HG03066 (cell line): ENCODE measurements around the gene GADD45B.
"Not testable (repeated sequence)": the region's sequence is repeated elsewhere in the genome, so short reads cannot be mapped to it uniquely, and the experiment has no call there.

Experiments
- ATAC-seq: cut with Tn5 transposase; IDR thresholded peaks from one replicate; pipeline ENCODE4 v1.9.1; 2021; ENCODE audit warnings: low read depth; ENCODE audit not compliant: unreplicated experiment

GADD45B gene

DNA sequence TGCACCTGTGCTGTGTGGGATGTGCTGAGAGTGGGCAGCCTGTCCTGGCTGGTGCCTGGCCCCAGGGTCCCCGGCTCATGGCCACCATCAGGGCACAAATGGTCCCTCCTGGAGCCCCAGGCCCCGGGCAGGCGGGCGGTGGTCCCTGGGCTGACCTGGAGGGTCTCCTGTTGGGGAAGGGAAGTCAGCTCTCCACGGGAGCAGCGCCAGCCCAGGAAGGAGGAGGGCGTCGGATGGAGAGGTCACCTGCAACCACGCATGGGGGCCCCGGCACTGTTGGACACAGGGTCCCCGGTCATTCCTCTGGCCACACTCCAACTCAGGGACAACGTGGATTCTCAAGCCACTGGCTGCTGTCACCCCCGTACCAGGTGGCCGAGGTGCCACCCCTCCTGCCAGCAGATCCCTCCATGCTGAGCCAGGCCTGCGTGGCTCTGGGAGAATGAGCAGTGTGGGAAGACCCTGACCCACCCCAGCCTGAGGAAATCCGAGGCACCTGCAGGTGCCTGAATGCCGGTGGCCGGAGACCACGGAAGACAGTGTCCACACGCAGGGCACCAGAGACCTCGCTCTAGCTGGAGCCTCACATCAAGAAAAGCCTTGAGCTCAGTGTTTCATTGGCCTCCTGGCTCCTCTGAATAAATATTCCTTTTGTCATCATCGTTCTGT, 32.7 kb upstream of the GADD45B start:
- ATAC-seq: no peak

DNA sequence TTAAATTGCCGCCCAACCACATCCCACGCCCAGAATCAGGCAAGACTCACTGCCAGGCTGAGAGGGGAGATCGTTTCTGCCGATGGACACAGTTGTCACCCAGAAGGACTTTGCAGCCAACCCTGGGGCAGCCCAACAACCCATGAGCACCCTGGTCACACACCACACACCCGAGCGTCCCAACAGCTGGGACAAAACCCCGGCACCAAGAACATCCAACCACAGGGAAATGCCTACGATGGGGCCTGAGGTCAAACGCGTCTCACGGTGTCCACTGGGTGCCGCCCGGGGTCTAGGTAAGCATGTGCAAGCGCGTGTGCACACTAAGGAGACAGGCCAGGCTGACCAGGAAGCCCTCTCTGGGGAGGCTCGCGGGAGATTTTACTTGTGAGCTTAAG, 32.1 kb upstream of the GADD45B start:
- no peak for ATAC-seq

DNA sequence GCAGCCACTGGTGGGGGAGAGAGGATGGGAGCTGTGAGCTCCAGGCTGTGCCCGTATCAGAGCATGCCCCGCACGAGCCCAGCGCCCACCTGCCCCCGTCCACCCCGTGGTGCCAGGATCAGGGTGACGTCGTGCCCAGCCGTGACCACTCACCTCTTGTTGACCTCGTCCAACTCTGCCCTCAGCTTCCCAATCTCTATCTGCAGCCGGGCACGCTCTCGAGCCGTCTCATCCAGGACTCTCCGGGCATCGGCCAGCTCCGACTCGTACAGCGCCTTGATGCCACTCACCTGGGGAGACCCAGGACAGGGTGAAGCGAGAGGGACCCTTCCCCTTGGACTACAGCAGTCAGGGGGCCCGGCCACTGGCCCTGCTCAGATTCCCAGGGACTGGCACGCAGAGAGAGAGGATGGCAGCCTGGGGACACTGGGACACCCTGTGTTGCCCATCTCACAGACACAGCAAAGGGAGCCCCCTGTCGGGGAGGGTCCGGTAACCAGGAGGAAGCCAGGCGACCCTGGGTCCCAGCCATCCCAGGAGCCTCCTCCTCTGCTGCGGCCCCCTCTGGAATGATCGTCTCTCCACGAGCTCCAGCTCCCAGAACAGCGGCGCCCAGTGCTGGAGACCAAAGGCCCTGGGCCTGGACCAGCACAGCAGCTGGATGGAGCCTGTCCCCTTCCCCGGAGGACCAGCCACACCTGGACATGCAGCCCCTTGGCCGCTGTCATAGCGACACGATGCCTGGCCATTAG, 31.5 kb upstream of the GADD45B start:
- no peak for ATAC-seq

DNA sequence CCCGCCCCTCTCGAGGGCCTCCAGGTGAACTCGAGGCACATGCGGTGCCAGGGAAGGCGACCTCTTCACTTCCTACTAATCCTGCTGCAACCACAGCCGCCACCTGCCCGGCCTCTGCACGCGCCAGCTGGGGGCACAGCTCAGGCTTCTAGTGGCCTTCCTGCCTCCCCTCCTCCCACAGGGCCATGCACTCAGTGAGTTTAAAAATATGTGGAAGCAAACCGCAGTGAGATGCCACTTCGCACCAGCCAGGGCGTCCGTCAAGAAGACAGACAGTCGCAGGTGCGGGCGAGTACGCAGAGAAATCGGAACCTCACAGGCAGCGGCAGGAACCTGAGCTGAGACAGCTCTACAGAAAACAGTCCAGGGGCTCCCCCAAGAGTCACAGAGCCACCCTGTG, 29.5 kb upstream of the GADD45B start:
- ATAC-seq: no peak

DNA sequence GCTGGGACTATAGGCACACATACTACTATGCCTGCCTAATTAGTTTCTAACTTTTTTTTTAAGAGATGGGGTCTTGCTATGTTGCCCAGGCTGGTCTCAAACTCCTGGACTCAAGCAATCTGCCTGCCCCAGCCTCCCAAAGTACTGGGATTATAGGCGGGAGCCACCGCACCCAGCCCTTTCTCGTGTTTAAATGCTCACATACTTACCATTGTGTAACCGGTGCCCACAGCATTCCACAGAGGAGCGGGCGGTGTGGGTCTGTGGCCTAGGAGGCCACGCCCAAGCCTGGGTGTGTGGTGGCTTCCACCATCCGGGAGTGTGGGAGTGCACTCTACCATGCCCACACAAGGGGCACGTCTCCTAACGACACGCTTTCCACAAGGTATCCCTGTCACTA, 26.9 kb upstream of the GADD45B start:
- ATAC-seq: no peak

DNA sequence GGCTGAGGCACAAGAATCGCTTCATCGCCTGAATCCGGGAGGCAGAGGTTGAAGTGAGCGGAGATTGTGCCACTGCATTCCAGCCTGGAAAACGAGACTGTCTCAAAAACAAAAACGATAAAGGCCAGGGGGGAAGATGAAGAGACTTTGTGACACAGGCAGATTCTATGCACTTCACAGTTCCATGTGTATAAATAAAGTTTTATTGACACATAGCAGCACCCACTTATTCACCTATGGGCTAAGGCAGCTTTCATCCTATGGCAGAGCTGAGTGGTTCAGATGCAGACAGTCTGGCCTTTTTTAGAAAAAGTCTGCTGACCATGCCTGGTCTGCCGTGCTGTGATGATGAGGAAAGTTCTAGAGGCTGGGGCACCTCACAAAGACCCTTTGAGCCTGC, 24.8 kb upstream of the GADD45B start:
- no peak for ATAC-seq

DNA sequence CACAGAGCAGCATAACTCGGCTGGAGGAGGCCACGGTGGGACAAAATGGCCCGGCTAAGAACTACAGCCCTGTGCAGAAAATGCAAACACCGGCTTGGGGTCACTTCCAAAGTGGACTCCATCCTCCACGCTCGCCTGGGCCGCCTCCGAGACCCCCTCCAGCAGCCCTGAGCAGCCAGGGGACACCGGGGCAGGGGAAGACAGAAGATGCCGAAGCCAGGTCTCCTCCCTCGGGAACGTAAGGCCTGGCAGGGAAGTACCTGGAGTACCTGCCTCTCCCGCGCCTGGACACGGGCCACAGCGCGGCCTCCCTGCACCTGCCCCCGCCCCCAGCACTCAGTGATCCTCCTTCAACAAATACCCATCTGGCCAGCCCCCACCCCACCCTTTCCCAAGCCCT, 24.2 kb upstream of the GADD45B start:
- no peak for ATAC-seq

DNA sequence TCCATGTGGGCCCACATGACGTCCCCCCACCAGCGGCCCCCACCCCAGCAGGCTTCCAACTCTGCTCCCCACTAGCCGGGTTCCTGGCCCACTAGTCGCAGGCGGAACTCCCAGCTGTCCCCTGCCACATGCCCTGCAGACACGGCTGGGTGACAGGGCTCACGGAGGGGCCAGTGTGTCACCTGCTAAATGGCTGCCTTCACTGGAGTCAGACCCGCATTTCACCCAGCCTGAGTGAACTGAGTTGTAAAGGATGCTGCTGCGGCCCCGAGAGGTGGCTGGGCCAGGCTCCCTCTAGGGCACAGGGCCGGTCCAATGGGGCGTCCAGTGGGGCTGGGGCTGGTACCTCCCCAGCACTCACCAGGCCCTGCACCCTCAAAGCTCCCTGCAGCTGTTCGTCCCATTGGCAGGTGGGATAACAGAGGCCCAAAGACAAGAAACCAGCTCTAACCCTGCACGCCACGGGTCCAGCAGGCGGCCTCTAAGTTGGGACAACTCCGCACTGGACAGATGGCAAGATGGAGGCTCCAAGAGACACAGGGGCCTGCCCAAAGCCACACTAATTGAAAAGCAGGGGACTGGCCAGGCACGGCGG, 22.4 kb upstream of the GADD45B start:
- no peak for ATAC-seq

DNA sequence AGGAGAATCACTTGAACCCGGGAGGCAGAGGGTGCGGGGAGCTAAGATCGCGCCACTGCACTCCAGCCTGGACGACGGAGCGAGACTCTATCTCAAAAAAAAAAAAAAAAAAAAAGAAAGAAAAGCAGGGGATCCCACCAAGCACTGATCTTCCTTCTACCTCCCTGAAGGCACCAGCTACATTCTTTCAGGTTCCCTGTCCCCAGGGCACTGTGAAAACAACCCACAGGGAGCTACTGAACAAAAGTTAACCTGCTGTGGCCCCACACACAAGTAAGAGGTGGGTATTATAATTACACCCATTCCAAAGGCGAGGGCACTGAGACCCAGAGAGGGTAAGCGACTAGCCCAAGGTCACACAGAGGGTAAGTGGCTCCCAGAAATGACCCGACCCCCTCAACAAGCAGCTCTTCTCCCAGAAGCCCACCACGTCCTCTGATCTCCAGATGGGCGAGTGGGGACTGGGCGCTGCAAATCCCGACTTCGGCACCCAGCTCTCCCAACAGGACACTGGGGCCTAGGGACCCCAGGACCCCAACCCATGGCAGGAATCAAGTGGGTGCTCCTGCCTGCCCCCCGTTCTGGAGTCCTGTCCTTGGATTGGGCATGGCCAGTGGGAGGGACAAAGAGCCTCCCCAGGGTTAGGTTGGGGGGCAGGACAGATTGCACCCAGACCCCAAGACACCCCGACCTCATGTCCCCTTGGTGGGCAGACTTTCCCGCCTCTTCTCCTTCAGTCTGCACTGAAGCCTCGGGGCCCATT, 21.5 kb upstream of the GADD45B start:
- ATAC-seq: no peak

DNA sequence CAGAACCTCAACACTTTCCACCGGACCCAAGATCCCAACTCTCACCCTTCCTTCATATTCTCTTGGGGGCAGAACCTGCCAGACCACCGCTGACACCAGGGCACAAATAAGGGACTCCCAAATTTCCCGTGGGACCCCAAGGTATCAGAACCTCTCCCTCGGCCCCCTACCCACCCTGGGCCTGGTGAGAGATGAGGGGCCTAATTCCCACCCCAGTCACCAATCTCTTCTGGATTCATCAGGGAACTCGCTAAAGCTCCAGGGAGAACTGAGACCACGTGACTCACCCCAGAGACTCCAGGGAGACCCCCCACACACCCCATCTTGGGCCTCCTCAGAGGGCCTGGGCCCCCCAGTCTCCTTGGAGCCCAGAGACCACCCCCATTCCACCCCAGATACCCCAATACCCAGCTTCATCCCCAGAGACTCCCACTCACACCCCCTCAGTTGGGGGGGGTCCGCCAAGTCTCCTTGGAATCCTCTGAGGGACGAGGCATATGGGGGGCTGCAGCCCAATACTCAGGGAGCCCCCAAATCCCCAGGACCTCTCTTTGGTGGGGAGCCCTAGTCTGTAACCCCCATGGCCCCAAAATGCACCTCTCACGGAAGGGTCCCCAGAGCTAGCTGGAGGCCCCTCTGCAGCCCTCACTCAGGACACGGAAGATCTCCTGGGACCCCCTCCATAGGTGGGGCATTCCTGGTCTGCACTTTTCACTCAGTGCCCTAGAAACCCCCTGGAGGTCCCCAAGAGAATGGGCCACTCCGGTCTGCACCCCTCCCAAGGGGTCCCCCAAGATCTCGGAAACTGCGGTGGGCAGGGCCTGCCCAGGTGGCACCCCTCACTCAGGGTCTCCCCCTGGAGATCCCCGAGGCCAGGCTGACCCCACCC, 20.7 kb upstream of the GADD45B start:
- no peak for ATAC-seq

DNA sequence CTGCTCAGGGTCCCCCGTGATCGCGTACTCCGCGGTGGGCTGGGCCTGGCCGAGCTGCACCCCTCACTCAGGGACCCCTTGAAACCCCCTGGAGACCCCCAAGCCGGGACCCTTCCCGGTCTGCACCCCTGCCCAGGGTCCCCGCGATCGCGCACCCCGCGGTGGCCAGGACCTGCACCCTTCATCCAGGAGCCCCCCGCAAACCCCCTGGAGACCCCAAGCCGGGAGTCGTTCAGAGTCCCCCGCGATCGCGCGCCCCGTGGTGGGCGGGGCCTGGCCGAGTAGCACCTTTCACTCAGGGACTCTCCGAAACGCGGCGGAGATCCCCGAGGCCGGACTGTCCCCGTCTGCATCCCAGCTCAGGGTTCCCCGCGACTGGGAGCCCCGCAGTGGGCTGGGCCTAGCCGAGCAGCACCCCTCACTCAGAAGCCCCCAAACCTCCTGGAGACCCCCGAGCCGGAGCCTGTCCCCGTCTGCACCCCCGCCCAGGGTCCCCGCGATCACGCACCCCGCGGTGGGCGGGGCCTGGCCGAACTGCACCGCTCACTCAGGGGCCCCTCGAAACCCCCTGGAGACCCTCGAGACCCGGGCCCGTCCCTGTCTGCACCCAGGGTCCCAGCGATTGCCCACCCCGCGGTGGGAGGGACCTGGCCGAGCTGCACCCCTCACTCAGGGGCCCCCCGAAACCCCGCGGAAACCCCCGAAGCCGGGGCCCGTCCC, 19.9 kb upstream of the GADD45B start:
- no peak for ATAC-seq

DNA sequence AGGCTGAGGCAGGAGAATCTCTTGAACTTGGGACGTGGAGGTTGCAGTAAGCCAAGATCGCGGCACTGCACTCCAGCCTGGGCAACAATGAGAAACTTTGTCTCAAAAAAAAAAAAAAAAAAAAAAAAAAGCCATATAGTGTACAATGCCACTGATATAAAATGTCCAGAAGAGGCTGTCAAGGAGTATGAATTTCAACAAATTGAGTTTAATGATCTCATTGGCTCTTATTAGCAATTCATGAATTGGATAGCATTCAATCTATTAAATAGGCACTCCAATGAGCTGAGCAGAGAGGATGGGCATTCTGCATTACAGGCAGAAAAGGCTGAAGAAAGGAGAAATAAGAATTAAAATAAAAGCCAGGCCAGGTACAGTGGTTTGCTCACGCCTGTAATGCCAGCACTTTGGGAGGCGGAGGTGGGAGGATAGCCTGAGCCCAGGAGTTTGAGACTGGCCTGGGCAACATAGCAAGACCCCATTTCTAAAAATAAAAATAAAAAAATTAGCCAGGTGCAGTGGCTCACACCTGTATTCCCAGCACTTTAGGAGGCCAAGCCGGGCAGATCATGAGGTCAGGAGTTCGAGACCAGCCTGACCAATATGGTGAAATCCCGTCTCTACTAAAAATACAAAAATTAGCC, 18.4 kb upstream of the GADD45B start:
- ATAC-seq: no peak

DNA sequence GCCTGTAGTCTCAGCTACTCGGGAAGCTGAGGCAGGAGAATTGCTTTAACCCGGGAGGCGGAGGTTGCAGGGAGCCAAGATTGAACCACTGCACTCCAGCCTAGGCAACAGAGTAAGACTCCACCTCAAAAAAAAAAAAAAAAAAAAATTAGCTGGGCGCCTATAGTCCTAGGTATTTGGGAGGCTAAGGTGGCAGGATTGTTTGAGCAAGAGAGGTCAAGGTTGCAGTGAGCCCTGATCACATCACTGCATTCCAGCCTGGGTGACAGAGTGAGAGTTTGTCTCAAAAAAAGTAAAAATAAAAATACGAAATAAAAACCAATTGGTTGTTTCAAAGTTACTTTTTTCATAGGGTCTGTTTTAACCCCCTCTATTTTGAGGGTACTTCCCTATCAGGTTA, 17.9 kb upstream of the GADD45B start:
- no peak for ATAC-seq

DNA sequence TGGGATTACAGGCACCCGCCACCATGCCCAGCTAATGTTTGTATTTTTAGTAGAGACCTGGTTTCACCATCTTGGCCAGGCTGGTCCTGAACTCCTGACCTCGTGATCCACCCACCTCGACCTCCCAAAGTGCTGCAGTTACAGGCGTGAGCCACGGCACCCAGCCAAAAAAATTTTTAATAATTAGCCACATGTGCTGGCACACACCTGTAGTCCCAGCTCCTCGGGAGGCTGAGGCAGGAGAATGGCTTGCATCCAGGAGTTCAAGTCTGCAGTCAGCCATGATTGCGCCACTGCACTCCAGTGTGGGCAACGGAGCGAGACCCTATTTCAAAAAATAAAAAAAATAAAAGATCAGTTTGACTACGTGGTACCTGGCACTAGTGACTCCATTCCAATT, 17.2 kb upstream of the GADD45B start:
- ATAC-seq: not testable (repeated sequence)

DNA sequence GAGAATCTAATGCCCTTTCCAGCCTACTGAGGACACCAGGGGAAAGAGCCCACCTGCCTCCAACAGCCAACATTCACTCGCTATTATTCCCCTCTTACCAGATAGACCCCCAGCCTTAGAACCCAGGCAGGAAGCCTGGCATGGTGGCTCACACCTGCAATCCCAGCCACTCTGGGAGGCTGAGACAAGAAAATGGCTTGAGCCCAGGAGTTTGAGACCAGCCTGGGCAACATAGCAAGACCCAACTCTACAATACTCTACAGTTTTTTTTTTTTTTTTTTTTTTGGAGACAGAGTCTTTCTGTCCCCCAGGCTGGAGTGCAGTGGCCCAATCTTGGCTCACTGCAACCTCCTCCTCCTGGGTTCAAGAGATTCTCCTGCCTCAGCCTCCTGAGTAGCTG, 15.7 kb upstream of the GADD45B start:
- no peak for ATAC-seq

DNA sequence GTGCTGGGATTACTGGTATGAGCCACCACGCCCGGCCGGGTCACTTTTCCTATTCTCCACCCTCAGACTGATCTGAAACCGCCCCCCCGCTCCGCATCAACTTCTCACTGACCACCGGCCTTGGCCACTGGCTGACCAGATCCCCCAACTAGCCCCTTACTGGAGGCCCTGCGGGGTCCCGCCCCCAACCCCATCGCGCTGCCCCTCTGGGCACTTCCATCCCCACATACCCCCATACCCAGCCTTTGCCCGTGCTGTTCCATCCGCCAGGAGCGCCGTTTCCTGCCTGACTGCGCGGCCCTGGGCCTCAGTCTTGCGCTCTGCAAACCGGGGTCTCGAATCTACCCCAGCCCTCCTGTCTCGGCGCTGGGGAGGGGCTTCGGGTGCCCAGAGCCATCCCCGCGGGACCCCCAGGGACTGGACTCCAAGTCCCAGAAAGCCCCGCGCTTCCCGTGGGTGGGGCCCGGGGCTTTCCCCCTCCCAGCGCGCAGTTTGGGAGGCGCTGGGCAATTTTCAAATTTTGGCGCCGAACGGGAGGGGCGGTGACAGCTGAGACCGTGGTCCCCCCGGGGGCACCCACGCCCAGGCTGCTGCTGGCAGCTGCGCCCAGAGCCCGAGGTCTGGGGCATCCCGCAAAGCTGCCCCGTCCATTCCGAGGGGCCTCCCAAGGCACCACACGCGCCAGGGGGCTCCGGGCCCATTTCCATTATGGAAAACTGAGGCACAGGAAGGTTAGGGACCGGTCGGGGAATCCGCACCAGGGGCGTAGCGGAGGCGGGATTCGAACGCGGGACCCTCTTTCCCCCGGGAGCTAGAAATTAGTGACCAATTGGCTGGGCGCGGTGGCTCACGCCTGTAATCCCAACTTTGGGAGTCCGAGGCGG, 13.9 kb upstream of the GADD45B start:
- ATAC-seq: no peak

DNA sequence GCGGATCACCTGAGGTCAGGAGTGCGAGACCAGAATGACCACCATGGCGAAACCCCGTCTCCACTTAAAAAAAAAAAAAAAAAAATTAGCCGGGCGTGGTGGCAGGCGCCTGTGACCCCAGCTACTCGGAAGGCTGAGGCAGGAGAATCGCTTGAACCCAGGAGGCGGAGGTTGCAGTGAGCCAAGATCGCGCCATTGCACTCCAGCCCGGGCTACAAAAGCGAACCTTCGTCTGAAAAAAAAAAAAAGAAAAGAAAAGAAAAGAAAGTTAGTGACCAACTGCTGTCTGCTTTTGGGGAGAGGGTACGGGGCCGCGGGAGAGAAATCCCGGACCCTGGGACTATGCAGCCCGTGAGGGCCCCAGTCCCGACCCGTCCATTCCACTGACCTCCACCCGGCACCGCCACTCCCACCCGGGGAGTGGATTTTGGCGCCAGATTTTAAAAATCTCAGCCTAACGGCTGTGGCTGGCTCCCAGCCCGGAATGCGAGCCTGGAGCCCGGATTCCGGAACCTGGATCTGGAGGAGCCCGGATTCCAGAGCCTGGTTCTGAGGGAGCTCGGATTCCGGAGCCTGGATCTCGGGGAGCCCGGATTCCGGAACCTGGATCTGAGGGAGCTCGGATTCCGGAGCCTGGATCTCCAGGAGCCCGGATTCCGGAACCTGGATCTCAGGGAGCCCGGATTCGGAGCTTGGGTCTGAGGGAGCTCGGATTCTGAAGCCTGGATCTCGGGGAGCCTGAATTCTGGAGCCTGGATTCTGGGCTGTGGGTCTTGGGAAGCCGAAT, 13.1 kb upstream of the GADD45B start:
- ATAC-seq: no peak
